Stimulated activated CD8-positive, alpha-beta memory T cell treated with anti-CD3 and anti-CD28 coated beads, Interleukin-7, amount 100 ng/mL, for 24 hours (primary cell): ENCODE results near the gene ASIC3.
A peak's percentile ranks its signal among the peaks of the same experiment; 100 is the strongest.
"Not testable (repeated sequence)": the region's sequence is repeated elsewhere in the genome, so short reads cannot be mapped to it uniquely, and the experiment has no call there.

Experiments
- DNase-seq: peaks from one replicate; pipeline ENCODE4 v3.0.0-alpha.2; 2020; ENCODE audit warnings: low read depth

The ASIC3 gene

GRCh38 chr7:151013733-151014497 lies 34.4 kb upstream of the ASIC3 start:
- DNase-seq: peak; percentile 71

GRCh38 chr7:151014950-151015349 lies 33.4 kb upstream of the ASIC3 start:
- no peak for DNase-seq

DNA sequence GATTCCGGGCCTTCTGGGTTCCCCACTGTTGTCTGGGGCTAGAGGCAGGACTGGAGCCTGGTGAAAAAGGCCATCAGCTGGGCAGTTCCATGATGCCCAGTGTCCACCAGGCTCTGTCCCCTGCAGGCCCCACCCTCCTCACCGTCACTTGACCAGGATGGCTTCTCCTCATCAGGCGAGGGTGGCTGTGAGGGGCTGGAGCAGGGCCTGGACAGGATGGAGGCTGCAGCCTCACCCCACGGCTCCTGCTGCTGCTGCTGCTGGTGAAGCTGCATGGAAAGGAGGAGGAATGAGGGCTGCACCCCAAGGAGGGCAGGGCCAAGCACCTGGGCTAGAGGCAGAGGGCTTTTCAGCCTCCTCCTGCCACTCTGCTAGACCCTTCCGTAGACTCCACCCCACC lies 32.4 kb upstream of the ASIC3 start:
- no peak for DNase-seq

- DNase-seq: no peak
These were observed 31.8 kb upstream of the ASIC3 start for GRCh38 chr7:151016505-151016904.

- no peak for DNase-seq
These were observed 31.4 kb upstream of the ASIC3 start for GRCh38 chr7:151016942-151017341.

GRCh38 chr7:151017370-151017952 lies 30.9 kb upstream of the ASIC3 start:
- no peak for DNase-seq

- peak; percentile 79 for DNase-seq
These were observed 30.3 kb upstream of the ASIC3 start for GRCh38 chr7:151017953-151018420.

DNA sequence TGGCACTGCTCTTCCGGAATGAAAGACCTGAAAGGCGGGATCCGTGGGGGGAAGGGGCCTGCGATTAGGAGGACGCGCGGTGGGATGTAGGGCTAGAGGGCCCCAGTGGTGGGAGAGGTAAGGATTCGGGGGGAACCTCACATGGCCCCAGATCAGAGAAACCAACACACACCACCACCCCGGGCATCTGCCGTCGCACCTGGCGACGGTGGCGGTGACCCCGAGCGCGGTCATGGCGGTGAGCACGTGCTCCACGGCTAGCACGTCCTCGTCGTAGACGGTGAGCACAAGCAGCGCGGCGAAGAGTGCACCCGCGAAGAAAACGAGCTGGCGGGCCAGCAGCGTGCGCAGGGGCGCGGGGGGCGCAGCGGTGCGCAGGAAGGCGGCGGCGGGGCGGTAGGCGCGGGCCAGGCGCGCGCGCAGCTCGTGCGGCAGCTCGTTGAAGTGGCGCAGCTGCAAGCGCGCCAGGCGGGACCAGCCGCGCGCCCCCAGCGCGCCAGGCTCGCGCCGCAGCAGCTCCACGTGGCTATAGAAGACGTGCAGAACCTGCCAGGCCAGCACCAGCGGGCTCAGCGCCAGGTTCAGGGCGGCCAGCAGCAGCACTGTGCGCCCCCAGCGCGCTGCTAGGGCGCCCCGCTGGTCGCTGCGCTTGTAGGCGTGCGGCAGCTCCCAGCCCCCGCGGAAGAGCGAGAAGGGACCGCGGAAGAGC lies 29.8 kb upstream of the ASIC3 start:
- DNase-seq: no peak

GRCh38 chr7:151019130-151019447 lies 29.2 kb upstream of the ASIC3 start:
- DNase-seq: no peak

- no peak for DNase-seq
These were observed 28.1 kb upstream of the ASIC3 start for GRCh38 chr7:151020231-151020630.

GRCh38 chr7:151023232-151023631 lies 25.1 kb upstream of the ASIC3 start:
- DNase-seq: no peak

- DNase-seq: no peak
These were observed 23.8 kb upstream of the ASIC3 start, which contains the start of gene ATG9B for GRCh38 chr7:151024435-151025056. Gene ATG9B, minus strand, starts transcription at chr7:151024494. Its CDS starts 71 bp downstream, at chr7:151024423.

GRCh38 chr7:151025924-151026671 lies 22.2 kb upstream of the ASIC3 start:
- no peak for DNase-seq

- DNase-seq: not testable (repeated sequence)
These were observed 21.3 kb upstream of the ASIC3 start for GRCh38 chr7:151026771-151027727.

- DNase-seq: not testable (repeated sequence)
These were observed 20.6 kb upstream of the ASIC3 start for GRCh38 chr7:151027728-151028130.

- peak; percentile 93 for DNase-seq
These were observed 20.0 kb upstream of the ASIC3 start, which contains the start of gene ABCB8 for GRCh38 chr7:151028131-151028947. Gene ABCB8, plus strand, starts transcription at chr7:151028450. Its CDS starts 66 bp downstream, at chr7:151028516.

- no peak for DNase-seq
These were observed 19.3 kb upstream of the ASIC3 start for GRCh38 chr7:151028948-151029501.

GRCh38 chr7:151031011-151031410 lies 17.3 kb upstream of the ASIC3 start:
- DNase-seq: no peak
